Activated CD8-positive, alpha-beta memory T cell treated with anti-CD3 and anti-CD28 coated beads for 1 hour (primary cell): ENCODE data around the gene TNK2.
A peak's percentile ranks its signal among the peaks of the same experiment; 100 is the strongest.

ENCODE experiments used
- DNase-seq, 2 donors: peaks; one replicate each; pipeline ENCODE4 v3.0.0-alpha.2; 2020; ENCODE audit warnings: low read depth in 1 of 2; ENCODE audit errors: extremely low read depth in 1 of 2

TNK2 gene

DNA sequence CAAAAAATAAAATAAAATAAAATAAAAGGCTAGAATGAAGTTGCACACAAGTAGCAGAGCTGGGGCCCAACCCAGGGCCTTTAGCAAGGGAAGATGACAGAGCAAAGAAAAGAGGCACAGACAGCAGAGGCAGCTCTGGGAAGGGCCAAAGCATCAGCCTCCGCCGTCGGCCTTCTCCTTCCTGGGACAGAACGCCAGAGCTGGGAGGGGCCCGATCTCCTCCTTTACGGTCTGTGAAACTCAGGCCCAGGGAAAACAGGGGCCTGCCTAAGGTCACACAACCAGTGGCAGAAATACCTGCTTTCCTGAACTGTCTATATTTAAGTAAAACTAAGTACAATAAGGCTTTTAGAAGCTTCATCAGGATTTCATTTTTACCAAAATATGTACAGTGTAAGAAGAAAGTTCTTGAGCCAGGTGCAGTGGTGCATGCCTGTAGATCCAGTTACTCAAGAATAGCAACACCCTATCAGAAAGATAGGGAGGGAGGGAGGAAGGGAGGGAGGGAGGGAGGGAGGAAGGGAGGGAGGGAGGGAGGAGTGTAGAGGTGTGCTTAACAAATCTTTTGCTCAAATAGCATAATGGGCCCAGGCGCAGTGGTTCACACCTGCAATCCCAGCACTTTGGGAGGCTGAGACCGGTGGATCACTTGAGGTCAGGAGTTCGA is 53.6 kb downstream of the TNK2 start:
- no peak for DNase-seq

DNA sequence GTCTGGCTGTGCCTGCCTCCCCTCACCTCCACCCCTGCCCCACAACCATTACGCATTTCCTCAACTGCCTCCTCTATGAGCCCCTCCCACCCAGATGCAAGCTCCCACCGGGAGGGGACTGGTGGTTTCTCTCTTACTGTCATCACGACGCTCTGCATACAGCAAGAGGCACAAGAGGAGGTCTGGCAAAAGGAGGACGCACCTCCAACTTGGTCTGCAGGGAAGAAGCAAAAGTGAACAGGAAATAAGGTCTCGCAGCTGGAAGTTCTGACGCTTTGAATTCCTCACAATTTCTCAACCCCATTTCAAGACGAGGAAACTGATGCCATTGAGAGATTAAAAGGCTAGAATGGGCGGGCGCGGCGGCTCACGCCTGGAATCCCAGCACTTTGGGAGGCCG is 54.4 kb downstream of the TNK2 start:
- DNase-seq, result no peak

DNA sequence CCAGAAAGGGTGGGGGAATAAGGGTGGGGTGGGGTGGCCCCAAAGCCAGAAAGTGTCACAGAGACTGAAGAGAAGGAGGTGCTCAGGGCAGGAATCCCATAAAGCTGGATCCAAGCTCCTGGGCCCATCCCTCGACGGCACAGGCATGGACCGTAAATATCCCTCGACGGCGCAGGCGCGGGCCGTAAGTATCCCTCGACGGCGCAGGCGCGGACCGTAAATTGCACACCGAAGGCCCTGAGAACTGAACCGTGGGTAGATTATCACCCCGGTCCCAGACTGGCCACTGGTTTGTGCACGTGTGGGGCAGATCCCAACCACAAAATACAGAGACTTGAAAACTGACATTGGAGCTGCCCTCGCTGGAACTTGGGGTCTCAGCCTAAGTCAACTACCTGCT is 55.3 kb downstream of the TNK2 start:
- no peak for DNase-seq

DNA sequence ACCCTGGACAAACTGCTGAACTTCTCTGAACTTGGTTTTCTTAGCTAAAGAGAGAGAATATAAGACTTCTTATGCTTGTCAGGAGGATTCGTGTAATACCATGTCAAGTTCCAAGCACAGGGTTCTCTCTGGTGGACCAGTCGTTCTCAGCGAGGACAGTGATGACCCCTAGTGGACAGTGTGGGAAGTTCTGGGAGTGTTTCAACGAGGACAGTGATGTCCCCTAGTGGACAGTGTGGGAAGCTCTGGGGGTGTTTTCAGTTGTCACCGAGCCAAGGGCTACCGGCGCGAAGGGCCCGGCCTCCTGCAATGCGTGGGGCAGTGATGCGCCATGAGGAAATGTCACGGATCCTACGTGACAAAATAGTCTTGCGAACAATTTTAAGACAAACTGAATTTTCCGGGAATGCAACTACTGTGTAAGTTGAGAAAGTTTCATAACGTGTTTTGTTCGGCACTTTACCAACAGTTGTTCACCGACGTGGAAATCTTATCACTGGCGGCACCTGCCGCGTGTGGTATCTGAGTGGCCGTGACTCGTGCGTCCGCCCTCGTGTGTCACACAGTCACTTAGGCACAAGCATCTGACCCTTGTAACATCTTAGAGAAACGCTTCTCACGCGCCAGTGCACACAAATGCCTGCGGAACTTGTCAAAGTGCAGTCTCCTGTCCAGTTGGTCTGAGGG is 57.4 kb downstream of the TNK2 start:
- peak; percentile 68 to 73 for DNase-seq

DNA sequence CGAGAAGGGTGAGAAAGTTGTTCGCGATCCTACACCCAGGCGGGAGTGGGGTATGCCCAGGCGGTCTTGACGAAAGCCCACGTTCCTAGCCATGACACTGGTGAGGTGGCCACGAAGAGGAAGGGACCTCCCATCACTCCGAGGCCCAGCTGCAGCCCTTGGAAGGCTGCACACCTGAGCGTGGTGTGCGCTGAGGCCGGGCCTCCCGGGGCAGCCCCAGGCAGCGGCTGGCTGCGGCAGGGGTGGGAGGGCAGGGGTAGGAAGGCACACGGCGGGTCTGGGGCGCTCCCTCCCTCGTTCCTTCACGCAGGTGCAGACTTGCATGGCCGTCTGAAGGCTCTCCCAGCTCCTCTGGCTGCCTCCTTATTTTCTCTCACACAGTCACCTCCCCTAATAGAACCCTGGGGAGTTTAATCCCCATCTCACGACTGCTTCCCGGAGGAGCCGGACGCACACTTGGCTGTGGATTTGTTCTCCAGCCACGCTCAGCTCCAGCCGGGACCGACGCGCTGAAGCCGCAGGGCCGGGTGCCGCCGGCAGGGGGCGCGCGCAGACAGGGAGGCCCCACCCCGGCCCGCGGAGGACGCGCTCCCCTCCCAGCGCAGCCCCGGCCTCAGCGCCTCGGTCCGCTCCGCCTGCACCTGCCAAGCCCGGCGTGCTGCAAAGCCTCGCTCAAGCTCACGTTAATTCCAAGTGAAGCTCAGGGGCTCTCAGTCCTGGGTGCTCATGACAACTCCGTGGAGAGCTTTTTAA is 58.9 kb downstream of the TNK2 start:
- DNase-seq, result no peak

DNA sequence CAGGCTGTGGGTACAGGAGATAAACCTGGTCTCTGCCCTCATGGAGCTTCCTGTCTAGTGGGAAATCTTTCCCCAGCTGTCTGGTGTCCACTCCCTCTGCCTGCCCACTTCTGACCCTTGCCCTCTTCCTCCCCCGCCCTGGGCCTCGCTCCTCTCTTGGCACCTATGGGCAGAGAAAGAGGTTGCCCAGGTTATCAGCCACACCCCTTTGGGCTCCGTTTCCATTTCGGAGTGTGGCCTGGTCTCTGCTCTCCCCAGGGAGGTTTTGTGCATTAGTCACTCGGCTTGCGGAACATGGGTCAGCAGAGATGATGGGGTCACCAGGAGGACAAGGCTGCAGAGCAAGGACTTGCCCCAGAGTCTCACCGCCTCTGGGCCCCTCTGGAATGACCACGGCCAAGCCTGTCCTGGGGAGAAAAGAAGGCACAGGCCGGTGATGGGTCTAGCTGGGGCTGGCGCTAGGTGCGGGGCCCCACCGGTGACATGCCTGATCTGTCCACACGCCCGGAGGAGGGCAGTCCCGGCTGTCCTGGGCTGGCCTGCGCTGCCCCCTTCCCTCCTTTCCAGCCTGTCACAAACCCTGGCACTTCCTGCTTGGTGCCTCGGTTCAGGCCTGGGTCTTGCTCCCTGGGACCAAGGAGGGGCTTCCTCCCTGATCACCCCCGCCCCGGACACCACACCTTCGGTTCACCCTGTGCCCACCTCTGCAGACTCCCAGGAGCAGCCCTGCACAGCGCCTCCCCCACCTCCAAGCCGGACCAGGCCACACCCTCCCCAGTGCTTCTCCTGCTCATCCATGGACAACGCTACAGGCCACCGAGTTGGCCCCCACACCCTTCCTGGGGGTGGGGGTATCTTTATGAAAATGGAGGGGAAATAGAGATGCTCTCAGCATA is 61.0 kb downstream of the TNK2 start:
- no peak for DNase-seq

DNA sequence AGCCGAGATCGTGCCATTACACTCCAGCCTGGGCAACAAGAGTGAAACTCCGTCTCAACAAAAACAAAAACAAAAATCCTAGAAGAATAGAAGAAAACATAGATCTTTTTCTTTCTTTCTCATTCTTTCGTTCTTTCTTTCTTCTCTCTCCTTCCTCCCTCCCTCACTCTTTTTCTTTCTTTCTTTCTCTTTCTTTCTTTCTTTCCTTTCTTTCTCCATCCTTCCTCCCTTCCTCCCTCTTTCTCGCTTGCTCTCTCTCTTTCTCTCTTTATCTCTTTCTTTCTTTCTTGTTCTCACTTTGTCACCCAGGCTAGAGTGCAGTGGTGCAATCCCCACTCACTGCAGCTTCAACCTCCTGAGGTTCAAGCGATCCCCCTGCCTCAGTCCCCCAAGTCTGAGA is 62.9 kb downstream of the TNK2 start:
- no peak for DNase-seq

DNA sequence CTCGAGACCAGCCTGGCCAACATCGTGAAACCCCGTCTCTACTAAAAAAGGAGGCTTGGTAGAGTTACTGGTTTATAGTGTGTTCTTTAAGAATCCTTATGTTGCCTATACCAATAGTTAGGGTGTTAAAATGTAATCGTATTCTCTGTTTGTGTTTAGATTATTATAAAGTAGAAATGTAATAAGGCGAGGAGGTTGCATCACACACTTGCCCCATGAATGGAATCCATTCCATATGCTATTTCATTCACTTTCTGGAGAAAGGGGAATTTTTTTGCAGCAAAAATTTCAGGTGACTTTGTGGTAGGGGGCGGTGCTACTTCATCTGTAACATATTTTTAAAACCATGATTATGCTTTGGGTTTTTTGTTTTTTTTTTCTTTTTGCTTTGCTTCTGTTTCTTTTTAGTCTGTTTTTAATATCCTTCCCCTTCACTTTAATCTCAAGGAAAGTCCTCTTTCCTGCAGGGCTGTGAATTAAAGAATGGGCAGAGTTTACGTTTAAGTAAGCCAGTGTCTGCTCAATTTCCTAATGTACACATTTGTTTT is 63.6 kb downstream of the TNK2 start:
- no peak for DNase-seq

DNA sequence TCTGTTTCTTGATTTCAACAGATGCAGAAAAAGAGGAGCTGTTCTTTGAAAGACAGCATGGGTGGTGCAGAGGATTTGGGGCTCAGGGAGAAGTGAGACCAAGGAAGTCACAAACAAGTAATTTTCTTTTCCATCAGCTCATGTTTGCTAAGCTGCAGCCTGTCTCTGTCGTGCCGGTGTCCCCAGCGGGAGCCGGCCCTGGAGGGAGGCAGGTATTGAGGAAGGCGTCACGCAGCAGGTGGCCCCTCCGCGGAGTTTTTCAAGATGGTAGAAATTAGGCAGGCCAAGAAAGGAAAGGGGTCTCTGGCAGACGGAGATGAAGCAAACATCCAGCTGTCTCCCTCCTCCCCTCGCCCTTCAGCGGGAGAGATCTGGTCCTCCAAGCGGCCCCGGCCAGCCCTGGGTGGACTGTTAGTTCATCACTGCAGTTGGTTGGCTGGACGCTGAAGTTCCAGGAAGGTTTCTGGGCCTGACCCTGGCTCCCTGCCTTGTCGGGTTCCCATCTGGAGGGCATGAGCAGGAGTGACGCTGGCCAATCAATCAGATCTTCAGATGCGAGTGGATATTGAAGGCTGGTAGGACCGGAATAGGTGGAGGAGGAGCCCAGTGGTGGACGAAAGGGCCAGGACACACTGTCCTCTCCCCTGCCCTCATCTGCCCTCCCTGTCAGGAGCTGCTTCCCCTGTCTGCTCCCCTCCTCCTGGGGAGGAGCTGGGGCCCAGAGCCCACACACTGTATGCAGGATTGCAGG is 68.9 kb downstream of the TNK2 start:
- no peak for DNase-seq

DNA sequence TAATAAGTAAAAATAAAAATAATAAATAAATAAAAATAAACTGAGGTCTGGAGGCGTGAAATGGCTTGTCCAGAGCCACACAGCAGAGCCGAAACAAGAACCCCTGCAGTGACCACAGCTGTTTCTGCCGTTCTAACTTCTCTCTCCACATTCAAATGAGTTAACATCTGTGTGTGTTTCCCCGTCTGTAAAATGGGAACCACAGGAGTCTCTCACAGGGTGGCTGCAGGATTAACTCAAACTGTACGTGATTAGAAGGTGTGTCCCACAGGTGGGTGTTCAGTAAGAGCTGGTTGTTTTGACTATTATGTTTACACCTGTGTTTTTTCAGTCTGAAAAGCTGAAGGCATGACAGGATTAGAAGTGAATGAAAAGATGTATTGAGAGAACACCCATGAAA is 69.6 kb downstream of the TNK2 start:
- DNase-seq, result no peak

DNA sequence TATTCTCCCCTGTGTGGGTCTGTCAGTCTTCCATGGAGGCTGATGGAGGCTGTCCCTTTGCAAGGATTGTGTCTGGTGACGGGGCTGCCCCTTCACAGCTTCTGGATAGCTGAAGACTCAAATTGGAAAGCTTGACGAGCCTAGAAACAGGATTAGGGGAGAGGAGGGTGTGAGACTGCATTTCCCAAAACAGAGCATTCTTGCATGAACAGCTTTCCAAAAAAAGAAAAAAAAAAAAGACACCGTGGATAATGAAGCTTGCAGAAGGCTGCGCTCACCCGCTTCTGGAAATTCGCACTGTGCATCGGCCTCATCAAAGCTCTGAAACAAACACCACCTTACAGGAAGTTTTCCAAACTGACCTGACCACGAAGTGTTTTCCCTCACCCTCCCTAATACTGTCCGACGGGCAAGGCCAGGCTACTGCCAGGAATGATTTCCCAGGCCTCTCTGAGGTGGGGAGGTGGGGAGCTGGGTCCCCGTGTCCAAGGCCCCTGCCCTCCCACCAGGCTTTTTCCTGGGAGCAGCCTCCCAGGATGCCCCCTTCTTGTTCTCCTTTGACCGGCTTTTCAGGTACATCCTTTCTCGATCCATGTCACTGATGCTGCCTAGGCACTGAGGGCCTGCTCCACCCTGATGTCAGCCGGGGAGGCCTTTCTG is 71.7 kb downstream of the TNK2 start:
- no peak for DNase-seq

DNA sequence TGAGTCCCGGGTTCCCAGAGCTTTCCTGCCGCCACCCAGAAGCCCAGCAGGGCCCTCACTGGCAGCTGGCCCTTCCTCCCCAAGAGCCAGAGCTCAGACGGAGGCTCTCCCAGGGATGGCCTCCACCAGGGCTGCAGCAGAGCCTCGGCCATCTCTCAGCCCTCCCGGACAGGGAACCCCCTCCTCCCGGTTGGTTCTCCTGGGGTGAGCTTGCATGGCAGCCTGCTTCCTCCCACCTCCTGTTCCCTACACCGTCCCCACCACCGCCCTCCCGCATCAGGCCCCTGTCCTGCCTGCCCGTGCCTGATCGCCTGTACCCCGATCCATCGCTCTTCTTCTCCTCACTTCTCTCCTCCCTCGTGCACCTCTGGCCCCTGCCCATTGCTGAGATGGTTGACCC is 72.6 kb downstream of the TNK2 start:
- no peak for DNase-seq

DNA sequence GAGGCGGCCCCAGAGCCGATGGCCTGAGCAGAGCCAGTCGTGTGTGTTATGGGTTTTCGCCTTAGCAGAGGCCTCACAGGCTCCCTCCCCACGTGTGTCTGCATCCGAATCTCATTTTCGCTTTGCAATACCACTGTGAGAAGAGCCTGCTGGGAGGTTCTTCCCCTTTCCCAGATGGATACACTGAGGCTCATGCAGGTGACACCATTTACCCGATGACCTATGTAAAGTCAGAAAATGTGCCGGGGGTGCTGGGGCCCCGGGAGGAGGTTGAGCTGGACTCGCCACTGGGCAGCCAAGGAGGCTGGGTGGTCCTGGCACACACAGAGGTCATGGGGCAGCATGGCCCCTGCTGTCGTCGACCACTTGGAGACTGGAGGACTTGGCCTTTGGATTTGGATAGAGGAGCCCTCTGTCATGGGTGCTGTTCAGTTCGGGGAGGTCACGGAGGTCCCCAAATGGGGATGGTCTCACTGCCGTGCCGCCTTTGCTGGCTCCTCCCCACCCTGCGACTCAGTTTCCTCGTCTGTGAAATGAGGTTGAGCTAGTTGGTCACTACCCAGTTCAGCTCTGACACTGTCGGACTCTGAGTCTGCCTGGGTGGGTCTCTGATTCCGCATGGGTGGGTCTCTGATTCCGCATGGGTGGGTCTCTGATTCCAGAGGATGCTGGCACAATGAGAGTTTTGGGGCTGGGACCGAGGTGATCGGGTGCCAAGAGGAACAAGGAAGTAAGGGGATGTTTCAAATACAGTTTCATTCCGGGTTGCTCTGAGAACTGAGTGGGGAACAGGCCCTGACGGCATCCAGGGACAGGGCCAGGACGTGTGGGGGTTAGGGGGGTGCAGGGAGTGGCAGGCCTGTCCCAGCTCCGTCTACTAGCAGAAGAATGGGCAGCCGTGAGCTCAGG is 73.4 kb downstream of the TNK2 start:
- no peak for DNase-seq

DNA sequence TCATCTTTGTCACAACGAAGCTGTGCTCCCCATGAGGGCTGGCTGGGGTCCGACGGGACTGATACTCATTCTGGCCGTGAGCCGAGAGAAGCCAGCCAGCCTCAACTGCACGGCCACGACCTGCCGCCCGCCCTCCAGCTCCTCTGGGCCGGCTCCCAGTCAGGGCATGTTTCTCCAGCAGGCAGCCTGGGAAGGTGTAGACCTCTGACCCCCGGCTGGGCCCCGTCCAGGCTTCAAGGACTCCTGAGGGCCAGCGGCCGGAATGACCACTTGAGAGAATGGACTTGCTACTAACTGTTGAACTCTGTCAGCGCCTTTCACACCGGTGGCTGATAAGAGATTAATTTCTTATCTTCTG is 78.5 kb downstream of the TNK2 start:
- DNase-seq, result no peak

DNA sequence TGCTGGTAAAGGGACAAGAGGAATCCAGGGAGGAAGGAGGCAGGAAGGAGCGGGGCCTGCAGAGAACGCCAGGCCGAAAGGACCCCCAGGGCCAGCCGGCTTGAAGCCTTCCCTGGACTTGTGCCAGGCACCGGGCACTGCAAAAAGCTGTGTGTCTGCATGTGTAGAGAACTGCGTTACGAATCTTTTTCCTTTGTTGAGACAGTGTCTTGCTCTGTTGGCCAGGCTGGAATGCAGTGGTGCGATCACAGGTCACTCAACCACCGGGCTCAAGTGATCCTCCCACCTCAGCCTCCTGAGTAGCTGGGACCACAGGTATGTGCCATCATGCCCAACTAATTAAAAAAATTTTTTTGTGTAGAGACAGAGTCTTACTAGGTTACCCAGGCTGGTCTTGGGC is 79.6 kb downstream of the TNK2 start:
- no peak for DNase-seq

DNA sequence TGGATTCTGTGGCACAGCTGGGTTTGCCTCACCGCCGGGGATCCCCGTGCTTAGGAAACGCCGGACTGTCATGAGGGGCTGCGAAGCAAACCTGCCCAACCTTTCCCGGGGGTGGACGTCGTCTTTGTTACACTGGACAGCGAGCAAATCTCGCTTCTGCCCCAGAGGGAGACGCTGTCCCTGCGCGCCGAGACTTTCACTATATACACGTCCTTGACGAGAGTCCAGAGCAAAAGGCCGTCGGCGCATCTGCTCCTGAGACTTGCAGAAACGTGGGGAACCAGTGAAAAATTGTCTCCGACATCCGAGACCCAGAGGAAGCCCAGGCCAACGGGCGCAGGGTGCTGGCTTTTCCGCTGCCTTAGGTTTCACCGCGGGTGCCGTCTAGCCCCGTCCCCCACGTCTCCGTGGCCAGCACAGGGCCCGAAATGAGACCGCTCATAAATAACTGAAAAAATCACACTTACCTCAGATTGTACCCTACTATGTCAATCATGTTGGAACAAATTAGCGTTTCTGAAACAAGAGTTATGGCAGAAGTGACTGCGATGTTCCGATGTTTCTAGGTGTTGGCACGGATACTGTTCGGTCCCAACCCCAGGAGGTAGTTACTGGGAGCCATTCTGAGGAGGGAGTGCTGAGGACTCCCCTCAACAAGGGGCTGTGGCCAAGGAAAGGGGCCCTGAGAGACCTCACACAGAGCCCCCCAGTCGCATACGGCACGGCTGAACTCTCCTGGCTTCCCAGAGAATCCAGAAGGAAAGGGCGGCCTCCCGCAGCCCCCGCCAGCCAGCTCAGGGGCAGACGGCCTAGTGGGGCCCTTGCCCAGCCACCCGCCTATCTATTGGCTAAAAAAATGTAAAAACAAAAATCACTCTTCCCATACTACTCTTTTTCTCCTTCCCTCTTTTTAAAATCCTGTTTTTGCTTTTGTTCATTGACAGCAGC is 82.2 kb downstream of the TNK2 start:
- no peak for DNase-seq

DNA sequence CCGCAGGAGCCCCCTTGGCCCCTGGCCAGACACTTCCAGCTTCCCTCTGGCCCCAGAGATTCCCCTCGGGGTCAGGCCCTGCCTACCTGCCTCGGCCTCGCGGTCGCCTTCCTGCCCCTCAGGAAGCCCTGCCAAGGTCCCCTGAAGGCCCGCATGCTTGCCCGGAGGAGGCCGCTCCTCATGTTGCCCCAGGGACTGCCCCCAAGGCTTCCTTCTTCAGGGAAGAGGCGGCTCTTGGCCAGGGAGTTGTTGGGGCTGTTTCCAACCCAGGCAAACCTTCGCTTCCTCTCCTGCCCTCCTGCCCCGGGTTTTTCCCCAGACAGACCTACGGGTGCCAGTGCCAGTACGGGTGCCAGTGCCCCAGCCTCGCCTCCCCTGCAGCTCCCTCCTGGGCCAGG is 83.2 kb downstream of the TNK2 start:
- DNase-seq, result no peak
